ENCODE data around the gene GBE1. TPM values are rescaled to one million over a fixed set of nuclear protein-coding genes. Genes with fewer than 3 reads are reported as not detected.

GBE1 gene
- total RNA-seq, 1 donor from 2014 or later: 25.0 TPM

DNA sequence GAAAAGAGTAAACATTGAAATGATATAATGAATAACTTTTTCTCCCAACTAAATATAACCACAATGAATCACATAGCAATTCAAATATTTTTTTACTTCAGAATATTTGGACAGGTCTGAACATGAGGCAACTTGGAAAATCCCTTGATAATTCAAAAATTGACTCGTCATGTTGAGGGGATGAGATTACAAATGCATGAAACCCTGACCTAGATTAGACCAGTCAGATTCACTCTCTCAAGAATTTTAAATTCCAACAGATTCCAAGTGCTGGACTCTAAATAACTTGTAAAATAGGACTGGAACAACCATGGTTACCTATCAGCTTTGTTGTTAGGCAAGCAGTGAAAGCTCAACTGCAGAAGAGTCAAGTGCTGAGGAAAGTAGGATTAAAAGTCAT is 317.5 kb downstream of the GBE1 start:
- intact Hi-C loops (cut with DNase I): no loop called here
- H3K27me3 ChIP-seq: no peaks in the 10 kb centered on the region
- no peaks in the 10 kb centered on the region for H3K4me1 ChIP-seq
- no peak for DNase-seq (ENCODE audit: extremely low spot score in 2 of 2)
- no peaks in the 10 kb centered on the region for H3K36me3 ChIP-seq
- TF ChIP-seq POLR2AphosphoS5 (IDR thresholded peaks at IDR 0.05; ENCODE audit: insufficient read depth in 1 of 2, low read depth in 1 of 2) (no peak), POLR2A (IDR thresholded peaks at IDR 0.05) (no peak)
- TF ChIP-seq, protein P1, sequence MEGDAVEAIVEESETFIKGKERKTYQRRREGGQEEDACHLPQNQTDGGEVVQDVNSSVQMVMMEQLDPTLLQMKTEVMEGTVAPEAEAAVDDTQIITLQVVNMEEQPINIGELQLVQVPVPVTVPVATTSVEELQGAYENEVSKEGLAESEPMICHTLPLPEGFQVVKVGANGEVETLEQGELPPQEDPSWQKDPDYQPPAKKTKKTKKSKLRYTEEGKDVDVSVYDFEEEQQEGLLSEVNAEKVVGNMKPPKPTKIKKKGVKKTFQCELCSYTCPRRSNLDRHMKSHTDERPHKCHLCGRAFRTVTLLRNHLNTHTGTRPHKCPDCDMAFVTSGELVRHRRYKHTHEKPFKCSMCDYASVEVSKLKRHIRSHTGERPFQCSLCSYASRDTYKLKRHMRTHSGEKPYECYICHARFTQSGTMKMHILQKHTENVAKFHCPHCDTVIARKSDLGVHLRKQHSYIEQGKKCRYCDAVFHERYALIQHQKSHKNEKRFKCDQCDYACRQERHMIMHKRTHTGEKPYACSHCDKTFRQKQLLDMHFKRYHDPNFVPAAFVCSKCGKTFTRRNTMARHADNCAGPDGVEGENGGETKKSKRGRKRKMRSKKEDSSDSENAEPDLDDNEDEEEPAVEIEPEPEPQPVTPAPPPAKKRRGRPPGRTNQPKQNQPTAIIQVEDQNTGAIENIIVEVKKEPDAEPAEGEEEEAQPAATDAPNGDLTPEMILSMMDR (IDR thresholded peaks at IDR 0.05): no peak
- H3K27ac ChIP-seq: no peak overlapping the region
- no peaks in the 10 kb centered on the region for H3K9me3 ChIP-seq
- no peak overlapping the region for H3K4me3 ChIP-seq

DNA sequence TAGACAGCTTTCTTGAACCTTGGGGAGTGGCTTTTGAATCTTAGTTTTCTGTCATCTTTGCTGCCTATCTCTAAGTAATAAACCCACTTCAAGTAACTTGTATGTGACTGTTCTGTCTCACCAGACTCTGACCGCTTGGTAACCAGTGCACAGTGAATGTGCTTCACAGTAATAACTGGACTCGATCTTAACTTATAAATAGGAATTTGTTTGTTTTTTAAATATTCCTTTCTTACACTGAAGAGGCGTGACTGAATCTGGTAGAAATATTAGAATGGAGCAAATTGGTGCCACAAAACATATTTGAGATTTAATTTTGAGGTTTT is 318.0 kb downstream of the GBE1 start:
- no peaks in the 10 kb centered on the region for H3K4me1 ChIP-seq
- H3K27ac ChIP-seq: no peak overlapping the region
- H3K27me3 ChIP-seq: no peaks in the 10 kb centered on the region
- DNase-seq (ENCODE audit: extremely low spot score in 2 of 2): no peak
- TF ChIP-seq, protein P1 (IDR thresholded peaks at IDR 0.05): no peak
- TF ChIP-seq POLR2A (IDR thresholded peaks at IDR 0.05) (no peak), POLR2AphosphoS5 (IDR thresholded peaks at IDR 0.05; ENCODE audit: insufficient read depth in 1 of 2, low read depth in 1 of 2) (no peak)
- H3K9me3 ChIP-seq: no peaks in the 10 kb centered on the region
- intact Hi-C loops (cut with DNase I): no loop called here
- H3K36me3 ChIP-seq: no peaks in the 10 kb centered on the region
- H3K4me3 ChIP-seq: no peak overlapping the region

DNA sequence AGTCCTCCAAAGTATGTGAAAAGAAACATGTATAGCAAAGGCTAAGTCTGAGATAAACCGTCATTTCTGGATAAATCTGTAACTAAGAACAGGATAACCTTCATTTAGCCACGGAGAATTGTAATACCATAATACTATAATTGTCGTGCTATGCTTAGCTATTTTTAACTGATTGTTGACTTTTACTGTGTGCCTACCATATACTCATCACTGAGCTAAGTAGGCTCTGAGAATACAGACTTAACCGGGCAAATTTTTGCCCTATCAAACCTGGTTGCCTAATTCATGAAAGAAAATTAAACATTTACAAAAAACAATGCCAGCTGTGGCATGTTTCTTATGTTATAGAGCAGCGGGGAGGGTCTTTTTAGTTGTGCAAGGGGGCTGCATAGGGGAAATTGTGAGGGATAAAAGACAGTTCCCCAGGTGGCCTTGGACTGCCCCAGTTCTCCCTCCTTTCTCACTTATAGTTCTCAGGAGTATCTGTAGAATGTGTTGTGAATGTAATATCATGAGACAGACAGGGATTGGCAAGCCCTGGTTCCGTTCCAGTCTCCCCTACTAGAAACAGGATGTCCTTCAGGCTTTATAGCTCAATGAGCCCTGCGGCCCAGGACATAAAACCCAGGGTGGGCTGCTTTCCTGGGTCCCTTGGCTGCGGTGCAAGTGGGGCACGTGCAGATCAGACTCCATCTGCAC is 318.5 kb downstream of the GBE1 start:
- Histone ChIP-seq H3K4me1 (no peaks in the 10 kb centered on the region), H3K9me3 (no peaks in the 10 kb centered on the region), H3K27me3 (no peaks in the 10 kb centered on the region), H3K4me3 (no peak overlapping the region), H3K27ac (no peak overlapping the region), H3K36me3 (no peaks in the 10 kb centered on the region)
- no peak for DNase-seq (ENCODE audit: extremely low spot score in 2 of 2)
- TF ChIP-seq, protein P1 (IDR thresholded peaks at IDR 0.05): no peak
- intact Hi-C loops (cut with DNase I): no loop called here

DNA sequence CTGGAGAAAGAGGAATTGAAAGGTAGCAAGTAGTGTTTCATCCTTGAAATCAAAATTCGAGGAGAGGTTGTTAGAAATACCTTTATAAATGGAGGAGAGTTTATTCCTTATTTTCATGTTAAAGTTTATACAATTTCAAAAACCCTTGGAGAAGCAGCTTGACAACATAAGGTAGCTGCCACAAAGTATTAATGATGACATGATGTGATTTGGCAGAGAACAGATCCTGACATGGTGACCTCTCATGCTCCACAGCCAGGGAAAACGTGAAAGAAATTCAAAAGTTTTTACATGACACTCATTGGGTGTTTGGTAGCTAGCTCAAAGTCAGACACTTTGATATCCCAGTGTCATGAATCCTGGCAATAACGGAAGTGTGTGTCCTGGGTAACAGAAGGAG is 320.8 kb downstream of the GBE1 start:
- no peak for TF ChIP-seq POLR2A (IDR thresholded peaks at IDR 0.05)
- TF ChIP-seq, protein P1 (IDR thresholded peaks at IDR 0.05): no peak
- TF ChIP-seq POLR2AphosphoS5 (IDR thresholded peaks at IDR 0.05; ENCODE audit: insufficient read depth in 1 of 2, low read depth in 1 of 2): no peak
- Histone ChIP-seq H3K27me3 (no peaks in the 10 kb centered on the region), H3K27ac (no peak overlapping the region), H3K4me3 (no peak overlapping the region), H3K36me3 (no peaks in the 10 kb centered on the region), H3K9me3 (no peaks in the 10 kb centered on the region), H3K4me1 (no peaks in the 10 kb centered on the region)
- DNase-seq (ENCODE audit: extremely low spot score in 2 of 2): no peak
- intact Hi-C loops (cut with DNase I): no loop called here

Small RNA genes lying within 50 kb of the gene (small RNA-seq; reads per million reads assigned to genes)
- not detected for gene AC017015.1
- not detected for gene RNU2-28P

All from vagina (tissue), 2 donors.